T-helper 2 cell treated with Interferon-gamma antibody and Interleukin-4, amounts not matched to agents 5 μg/mL and 100 μg/mL, for 36 hours (primary cell): Measurements from ENCODE around the gene LITAF.
"Not testable (repeated sequence)": the region's sequence is repeated elsewhere in the genome, so short reads cannot be mapped to it uniquely, and the experiment has no call there.

Experiments
- DNase-seq: peaks from one replicate; pipeline ENCODE4 v3.0.0; 2021; ENCODE audit warnings: low spot score
- H3K27ac Mint-ChIP-seq: one replicate; pipeline ENCODE4 v1.8.0; 2021; ENCODE audit warnings: mild to moderate bottlenecking, mixed read lengths
- H3K27me3 Mint-ChIP-seq: one replicate; pipeline ENCODE4 v1.8.0; 2021; ENCODE audit warnings: low read depth, mixed read lengths
- H3K36me3 Mint-ChIP-seq: one replicate; pipeline ENCODE4 v1.8.0; 2021; ENCODE audit warnings: low read depth, mixed read lengths
- H3K4me1 Mint-ChIP-seq: one replicate; pipeline ENCODE4 v1.8.0; 2021; ENCODE audit warnings: low read depth, mixed read lengths
- H3K4me3 Mint-ChIP-seq: one replicate; pipeline ENCODE4 v1.8.0; 2022; ENCODE audit warnings: mild to moderate bottlenecking, moderate library complexity, mixed read lengths
- H3K9me3 Mint-ChIP-seq: one replicate; pipeline ENCODE4 v1.8.0; 2021; ENCODE audit warnings: mixed read lengths

The LITAF gene

DNA sequence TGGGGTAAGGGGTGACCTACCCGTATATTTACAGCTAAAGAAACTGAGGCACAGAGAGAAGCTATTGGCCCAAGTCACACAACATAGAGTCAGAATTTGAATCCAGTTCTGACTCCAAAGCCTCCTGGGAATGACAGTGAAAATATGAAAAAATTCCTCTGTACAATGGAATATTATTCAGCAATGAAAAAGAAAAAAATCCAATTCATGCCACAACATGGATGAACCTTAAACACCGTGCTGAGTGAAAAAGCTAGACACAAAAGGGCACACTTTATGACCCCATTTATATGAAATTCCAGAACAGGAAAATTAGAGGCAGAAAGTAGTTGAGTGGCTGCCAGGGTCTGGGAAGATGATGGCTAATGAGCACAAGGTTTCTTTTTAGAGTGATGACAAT lies 75.4 kb downstream of the LITAF start:
- DNase-seq: no peak
- no peak overlapping the region for H3K4me3 Mint-ChIP-seq
- H3K4me1 Mint-ChIP-seq: no peaks in the 10 kb centered on the region
- H3K27me3 Mint-ChIP-seq: no peaks in the 10 kb centered on the region
- H3K9me3 Mint-ChIP-seq: no peaks in the 10 kb centered on the region
- no peak overlapping the region for H3K27ac Mint-ChIP-seq
- no peaks in the 10 kb centered on the region for H3K36me3 Mint-ChIP-seq

- DNase-seq: no peak
- Mint-ChIP-seq H3K9me3 (no peaks in the 10 kb centered on the region), H3K36me3 (no peaks in the 10 kb centered on the region), H3K27me3 (no peaks in the 10 kb centered on the region), H3K27ac (no peak overlapping the region), H3K4me1 (no peaks in the 10 kb centered on the region), H3K4me3 (no peak overlapping the region)
Measured at GRCh38 chr16:11510178-11510973, 76.3 kb downstream of the LITAF start.

DNA sequence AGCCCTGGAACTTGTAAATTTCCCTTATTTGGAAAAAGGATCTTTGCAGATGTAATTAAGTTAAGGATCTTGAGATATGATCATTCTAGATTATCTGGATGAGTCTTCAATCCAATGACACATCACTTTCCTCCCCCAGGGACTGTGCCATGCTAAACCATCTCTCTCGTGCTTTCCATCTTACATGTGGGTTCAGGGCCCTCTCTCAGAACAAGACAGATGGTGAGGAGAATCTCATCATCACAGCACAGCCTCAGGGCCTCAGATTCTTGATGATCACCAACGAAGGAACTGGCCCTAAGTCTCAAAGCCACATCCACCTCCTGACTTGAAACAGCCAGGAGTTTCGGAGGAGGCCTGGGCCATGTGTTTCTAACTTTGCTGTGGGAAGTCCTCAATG lies 78.7 kb downstream of the LITAF start:
- Mint-ChIP-seq H3K36me3 (no peaks in the 10 kb centered on the region), H3K4me1 (no peaks in the 10 kb centered on the region), H3K27ac (no peak overlapping the region), H3K9me3 (no peaks in the 10 kb centered on the region), H3K4me3 (no peak overlapping the region), H3K27me3 (peaks cover 3% of the 10 kb centered on the region)
- no peak for DNase-seq

- Mint-ChIP-seq H3K4me1 (no peaks in the 10 kb centered on the region), H3K27ac (no peak overlapping the region), H3K4me3 (no peak overlapping the region), H3K27me3 (peaks cover 3% of the 10 kb centered on the region), H3K9me3 (no peaks in the 10 kb centered on the region), H3K36me3 (no peaks in the 10 kb centered on the region)
- no peak for DNase-seq
Measured at GRCh38 chr16:11507350-11507749, 79.4 kb downstream of the LITAF start.

DNA sequence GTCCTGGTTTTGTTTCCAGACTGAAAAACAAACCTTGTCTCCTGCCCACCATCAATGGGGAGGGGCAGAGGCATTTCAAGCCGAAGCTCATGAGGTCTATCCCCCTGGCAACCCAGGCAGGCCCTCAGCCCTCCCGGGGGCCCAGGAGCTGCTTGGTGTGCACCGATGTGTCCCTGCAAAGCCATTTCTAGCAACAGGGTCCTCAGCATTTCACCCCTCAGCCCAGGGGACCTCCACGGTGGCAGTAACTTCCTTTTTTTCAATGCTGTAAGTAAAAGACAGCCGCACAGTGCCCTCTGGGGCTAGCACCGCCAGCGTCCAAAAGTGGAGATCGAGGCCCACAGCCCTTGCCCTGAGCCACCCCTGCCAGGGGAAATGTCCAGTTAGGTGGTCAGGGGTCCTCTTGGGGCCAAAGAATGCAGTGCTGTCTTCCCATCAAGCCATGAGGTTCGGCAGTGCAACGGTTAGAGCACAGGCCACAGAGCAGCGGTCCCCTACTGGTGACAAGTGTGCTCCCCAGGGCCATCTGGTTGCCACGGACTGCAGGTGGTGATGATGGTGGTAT lies 79.9 kb downstream of the LITAF start:
- Mint-ChIP-seq H3K4me1 (no peaks in the 10 kb centered on the region), H3K27ac (no peak overlapping the region), H3K4me3 (no peak overlapping the region), H3K27me3 (peaks cover 3% of the 10 kb centered on the region), H3K9me3 (no peaks in the 10 kb centered on the region), H3K36me3 (no peaks in the 10 kb centered on the region)
- no peak for DNase-seq

DNA sequence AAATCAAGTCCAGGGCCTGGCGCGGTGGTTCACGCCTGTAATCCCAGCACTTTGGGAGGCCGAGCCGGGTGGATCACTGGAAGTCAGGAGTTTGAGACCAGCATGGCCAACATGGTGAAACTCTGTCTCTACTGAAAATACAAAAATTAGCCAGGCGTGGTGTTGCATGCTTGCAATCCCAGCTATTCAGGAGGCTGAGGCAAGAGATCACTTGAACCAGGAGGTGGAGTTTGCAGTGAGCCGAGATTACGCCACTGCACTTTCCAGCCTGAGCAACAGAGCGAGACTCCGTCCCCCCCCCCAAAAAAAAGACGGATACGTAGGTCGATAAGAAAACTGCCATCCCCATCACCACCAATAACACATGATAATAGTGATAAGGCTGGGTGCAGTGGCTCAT lies 82.5 kb downstream of the LITAF start:
- not testable (repeated sequence) for DNase-seq, H3K4me3 Mint-ChIP-seq, H3K36me3 Mint-ChIP-seq, H3K4me1 Mint-ChIP-seq, H3K27me3 Mint-ChIP-seq, H3K27ac Mint-ChIP-seq, H3K9me3 Mint-ChIP-seq

- H3K9me3 Mint-ChIP-seq: no peaks in the 10 kb centered on the region
- no peak overlapping the region for H3K27ac Mint-ChIP-seq
- no peak for DNase-seq
- no peak overlapping the region for H3K4me3 Mint-ChIP-seq
- no peaks in the 10 kb centered on the region for H3K36me3 Mint-ChIP-seq
- H3K27me3 Mint-ChIP-seq: peaks cover 3% of the 10 kb centered on the region
- peaks cover 1% of the 10 kb centered on the region for H3K4me1 Mint-ChIP-seq
Measured at GRCh38 chr16:11503566-11503965, 83.2 kb downstream of the LITAF start.

- Mint-ChIP-seq H3K36me3 (no peaks in the 10 kb centered on the region), H3K4me1 (peaks cover 3% of the 10 kb centered on the region), H3K27ac (no peak overlapping the region), H3K4me3 (no peak overlapping the region), H3K27me3 (peaks cover 3% of the 10 kb centered on the region), H3K9me3 (no peaks in the 10 kb centered on the region)
- no peak for DNase-seq
Measured at GRCh38 chr16:11502239-11502638, 84.5 kb downstream of the LITAF start.

GRCh38 chr16:11501632-11502031 lies 85.1 kb downstream of the LITAF start:
- Mint-ChIP-seq H3K4me3 (no peak overlapping the region), H3K27ac (no peak overlapping the region), H3K36me3 (no peaks in the 10 kb centered on the region), H3K27me3 (peaks cover 3% of the 10 kb centered on the region), H3K4me1 (peaks cover 5% of the 10 kb centered on the region), H3K9me3 (no peaks in the 10 kb centered on the region)
- DNase-seq: no peak

- H3K36me3 Mint-ChIP-seq: no peaks in the 10 kb centered on the region
- no peak overlapping the region for H3K4me3 Mint-ChIP-seq
- H3K27ac Mint-ChIP-seq: no peak overlapping the region
- H3K27me3 Mint-ChIP-seq: peaks cover 3% of the 10 kb centered on the region
- H3K9me3 Mint-ChIP-seq: no peaks in the 10 kb centered on the region
- no peak for DNase-seq
- H3K4me1 Mint-ChIP-seq: peaks cover 5% of the 10 kb centered on the region
Measured at GRCh38 chr16:11500700-11501346, 85.9 kb downstream of the LITAF start.

- Mint-ChIP-seq H3K27ac (no peak overlapping the region), H3K36me3 (no peaks in the 10 kb centered on the region), H3K4me1 (peaks cover 11% of the 10 kb centered on the region), H3K9me3 (no peaks in the 10 kb centered on the region), H3K27me3 (peaks cover 3% of the 10 kb centered on the region), H3K4me3 (no peak overlapping the region)
- DNase-seq: no peak
Measured at GRCh38 chr16:11499295-11500089, 87.2 kb downstream of the LITAF start.

- peaks cover 11% of the 10 kb centered on the region for H3K4me1 Mint-ChIP-seq
- H3K9me3 Mint-ChIP-seq: no peaks in the 10 kb centered on the region
- no peaks in the 10 kb centered on the region for H3K36me3 Mint-ChIP-seq
- H3K4me3 Mint-ChIP-seq: no peak overlapping the region
- H3K27ac Mint-ChIP-seq: no peak overlapping the region
- DNase-seq: no peak
- H3K27me3 Mint-ChIP-seq: peaks cover under 1% of the 10 kb centered on the region
Measured at GRCh38 chr16:11498683-11499082, 88.0 kb downstream of the LITAF start.

DNA sequence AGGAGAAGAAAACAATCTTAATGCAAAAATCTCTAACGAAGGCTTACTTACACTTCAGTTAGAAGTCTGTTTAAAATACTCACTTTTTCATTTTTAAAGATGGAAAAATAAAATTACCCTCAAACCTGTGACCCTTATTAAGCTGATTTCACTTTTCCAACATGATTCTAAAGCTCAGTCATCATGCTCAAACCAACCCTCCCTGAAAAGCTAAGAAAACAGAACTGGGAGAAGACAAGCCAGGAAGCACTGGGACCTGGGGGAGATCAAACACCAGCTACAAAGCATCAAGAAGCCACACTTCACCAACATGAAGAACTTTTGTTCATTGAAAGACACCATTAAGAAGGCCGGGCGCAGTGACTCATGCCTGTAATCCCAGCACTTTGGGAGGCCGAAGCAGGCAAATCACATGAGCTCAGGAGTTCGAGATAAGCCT lies 88.8 kb downstream of the LITAF start:
- H3K4me1 Mint-ChIP-seq: peaks cover 11% of the 10 kb centered on the region
- H3K9me3 Mint-ChIP-seq: no peaks in the 10 kb centered on the region
- no peak for DNase-seq
- H3K27ac Mint-ChIP-seq: no peak overlapping the region
- no peaks in the 10 kb centered on the region for H3K36me3 Mint-ChIP-seq
- H3K4me3 Mint-ChIP-seq: no peak overlapping the region
- H3K27me3 Mint-ChIP-seq: no peaks in the 10 kb centered on the region
